ENCODE data around the gene C1orf141.

GRCh38 chr1:67135354-67135753, 584 bp upstream of the C1orf141 start:
- TF ChIP-seq CTCF (IDR thresholded peaks at IDR 0.05) (no peak), EZH2 (IDR thresholded peaks at IDR 0.05; ENCODE audit: borderline replicate concordance, insufficient read depth, low read depth, low read length, poor library complexity, severe bottlenecking) (no peak)

Data from B cell (primary cell).